H9 (cell line): ENCODE results near the gene GAL3ST2. TPM values are rescaled to one million over a fixed set of nuclear protein-coding genes. Genes with fewer than 3 reads are reported as not detected.

Experiments used
- DNase-seq: peaks from one replicate; pipeline ENCODE4 v3.0.0-alpha.2; 2017
- H2AFZ ChIP-seq: one replicate; pipeline ENCODE4 v1.6.1; 2013; ENCODE audit warnings: mild to moderate bottlenecking, low read length, control low read depth, moderate library complexity
- H2AK5ac ChIP-seq: 2 replicates; pipeline ENCODE4 v1.6.1; 2013; ENCODE audit warnings: low read length, control low read depth, mixed read lengths; ENCODE audit not compliant: insufficient read length
- H2BK120ac ChIP-seq: one replicate; pipeline ENCODE4 v1.6.1; 2013; ENCODE audit warnings: low read depth, mild to moderate bottlenecking, low read length, control low read depth, inconsistent platforms; ENCODE audit not compliant: poor library complexity, severe bottlenecking
- H2BK12ac ChIP-seq: 2 replicates; pipeline ENCODE4 v1.6.1; 2013; ENCODE audit warnings: low read length, control low read depth, mixed read lengths, low read depth; ENCODE audit not compliant: insufficient read length
- H2BK15ac ChIP-seq: 2 replicates; pipeline ENCODE4 v1.6.1; 2013; ENCODE audit warnings: low read depth, low read length, control low read depth
- H2BK20ac ChIP-seq: one replicate; pipeline ENCODE4 v1.6.1; 2013; ENCODE audit warnings: low read depth, mild to moderate bottlenecking, low read length, control low read depth, inconsistent platforms; ENCODE audit not compliant: poor library complexity, severe bottlenecking
- H2BK5ac ChIP-seq: 2 replicates; pipeline ENCODE4 v1.6.1; 2013; ENCODE audit warnings: low read length, control low read depth, mixed read lengths; ENCODE audit not compliant: insufficient read length
- H3K14ac ChIP-seq: 2 replicates; pipeline ENCODE4 v1.6.1; 2013; ENCODE audit warnings: low read length, control low read depth; ENCODE audit not compliant: insufficient read depth
- H3K18ac ChIP-seq: 2 replicates; pipeline ENCODE4 v1.6.1; 2013; ENCODE audit warnings: low read depth, mild to moderate bottlenecking, mixed read lengths, low read length, control low read depth; ENCODE audit not compliant: insufficient read length
- H3K23ac ChIP-seq: 2 replicates; pipeline ENCODE4 v1.6.1; 2013; ENCODE audit warnings: low read length, control low read depth, mixed read lengths, low read depth; ENCODE audit not compliant: insufficient read length
- H3K23me2 ChIP-seq: 2 replicates; pipeline ENCODE4 v1.6.1; 2013; ENCODE audit warnings: low read depth, mild to moderate bottlenecking, mixed read lengths, low read length, control low read depth; ENCODE audit not compliant: insufficient read length, poor library complexity, severe bottlenecking
- H3K27ac ChIP-seq: 2 replicates; pipeline ENCODE4 v1.5.1; 2013; ENCODE audit warnings: low read length, control low read depth, mixed read lengths, low read depth; ENCODE audit not compliant: insufficient read length
- H3K27me3 ChIP-seq: 2 replicates; pipeline ENCODE4 v1.6.1; 2013; ENCODE audit warnings: low read length, control low read depth, inconsistent platforms; ENCODE audit not compliant: insufficient read depth
- H3K4ac ChIP-seq: 2 replicates; pipeline ENCODE4 v1.6.1; 2013; ENCODE audit warnings: low read depth, mild to moderate bottlenecking, control low read depth, inconsistent platforms, low read length, moderate library complexity
- H3K4me1 ChIP-seq: 2 replicates; pipeline ENCODE4 v1.6.1; 2013; ENCODE audit warnings: low read length, control low read depth, inconsistent platforms; ENCODE audit not compliant: insufficient read depth
- H3K4me2 ChIP-seq: 2 replicates; pipeline ENCODE4 v1.6.1; 2013; ENCODE audit warnings: low read length, control low read depth, mixed read lengths; ENCODE audit not compliant: insufficient read length, insufficient read depth
- H3K56ac ChIP-seq: 2 replicates; pipeline ENCODE4 v1.6.1; 2013; ENCODE audit warnings: low read depth, mild to moderate bottlenecking, mixed read lengths, low read length, control low read depth; ENCODE audit not compliant: insufficient read length
- H3K79me1 ChIP-seq: 2 replicates; pipeline ENCODE4 v1.6.1; 2013; ENCODE audit warnings: low read depth, mild to moderate bottlenecking, moderate library complexity, low read length, control low read depth, inconsistent platforms; ENCODE audit not compliant: insufficient read depth, poor library complexity, severe bottlenecking
- H3K79me2 ChIP-seq: 2 replicates; pipeline ENCODE4 v1.6.1; 2013; ENCODE audit warnings: low read length, control low read depth, inconsistent platforms; ENCODE audit not compliant: insufficient read depth
- H3K9ac ChIP-seq: 2 replicates; pipeline ENCODE4 v1.6.1; 2013; ENCODE audit warnings: low read length, control low read depth, mixed read lengths; ENCODE audit not compliant: insufficient read length; ENCODE audit errors: extremely low read depth
- H3K9me3 ChIP-seq: one replicate; pipeline ENCODE4 v1.6.1; 2013; ENCODE audit warnings: low read depth, low read length, inconsistent platforms; ENCODE audit not compliant: control insufficient read depth
- H3T11ph ChIP-seq: one replicate; pipeline ENCODE4 v1.6.1; 2013; ENCODE audit warnings: mild to moderate bottlenecking, low read length, control low read depth, inconsistent platforms
- H4K20me1 ChIP-seq: one replicate; pipeline ENCODE4 v1.6.1; 2013; ENCODE audit not compliant: control insufficient read depth, insufficient read length, insufficient read depth
- H4K5ac ChIP-seq: 2 replicates; pipeline ENCODE4 v1.6.1; 2013; ENCODE audit warnings: low read depth, mild to moderate bottlenecking, mixed read lengths, low read length, control low read depth; ENCODE audit not compliant: insufficient read length
- H4K8ac ChIP-seq: replicated peaks from 2 replicates; pipeline ENCODE4 v1.6.1; 2013; ENCODE audit warnings: low read length, control low read depth, mixed read lengths, low read depth; ENCODE audit not compliant: insufficient read length
- H4K91ac ChIP-seq: 2 replicates; pipeline ENCODE4 v1.6.1; 2013; ENCODE audit warnings: low read depth, mild to moderate bottlenecking, moderate library complexity, mixed read lengths, low read length, control low read depth; ENCODE audit not compliant: insufficient read length
- H3K27ac Mint-ChIP-seq, 3 experiments: 2 replicates in 2 of 3; 3 replicates in 1 of 3; pipeline ENCODE4 v1.8.0; 2020 to 2021; ENCODE audit warnings: mixed read lengths in 3 of 3, mild to moderate bottlenecking in 1 of 3, moderate library complexity in 1 of 3
- H3K27me3 Mint-ChIP-seq: 2 replicates; pipeline ENCODE4 v1.8.0; 2021; ENCODE audit warnings: low read depth, mild to moderate bottlenecking, moderate library complexity, mixed read lengths
- H3K36me3 Mint-ChIP-seq, 3 experiments: 2 replicates in 2 of 3; 3 replicates in 1 of 3; pipeline ENCODE4 v1.8.0; 2020 to 2021; ENCODE audit warnings: low read depth in 3 of 3, mixed read lengths in 3 of 3; ENCODE audit not compliant: insufficient read depth in 1 of 3
- H3K4me1 Mint-ChIP-seq, 2 experiments: 2 replicates each; pipeline ENCODE4 v1.8.0; 2020; ENCODE audit warnings: mixed read lengths in 2 of 2
- H3K4me3 Mint-ChIP-seq, 2 experiments: 2 replicates in 1 of 2; 3 replicates in 1 of 2; pipeline ENCODE4 v1.8.0; 2020 to 2021; ENCODE audit warnings: mild to moderate bottlenecking in 2 of 2, mixed read lengths in 2 of 2, moderate library complexity in 1 of 2
- H3K9me3 Mint-ChIP-seq, 2 experiments: 2 replicates in 1 of 2; 3 replicates in 1 of 2; pipeline ENCODE4 v1.8.0; 2020; ENCODE audit warnings: mild to moderate bottlenecking in 2 of 2, mixed read lengths in 2 of 2, moderate library complexity in 1 of 2
- CTCF ChIP-seq: fragments of 200-600 bp; sonication (generic); conservative IDR thresholded peaks from 3 replicates; pipeline ENCODE4 v1.8.0; 2021; ENCODE audit warnings: antibody characterized with exemption, mild to moderate bottlenecking
- WGBS: extraction: QIAGEN DNeasy Blood & Tissue Kit; methylation state at CpG from one replicate; pipeline ENCODE4 v1.1.7; 2013; ENCODE audit warnings: missing lambda C conversion rate, low lambda C conversion rate, mixed read lengths; ENCODE audit not compliant: insufficient read length; ENCODE audit errors: extremely low coverage; 5-methylcytosine and 5-hydroxymethylcytosine counted together
- total RNA-seq: library from RNA; stranded (reverse); gene quantifications from 2 replicates; pipeline ENCODE4 v1.2.1, GENCODE V29; 2021

The GAL3ST2 gene
- total RNA-seq, 1 experiment from 2014 or later, result 0.33 TPM

- H3K4me1 Mint-ChIP-seq, result no peaks in the 10 kb centered on the region
- H4K91ac ChIP-seq, result no peak overlapping the region
- peaks cover 8 to 34% (median 26%) of the 10 kb centered on the region in 3 experiments; a peak in 6 of 7 replicates for H3K36me3 Mint-ChIP-seq
- no peaks in the 10 kb centered on the region for H3K4me1 ChIP-seq
- H4K8ac ChIP-seq, result no peak overlapping the region
- no peak overlapping the region for H2AFZ ChIP-seq
- H3K9me3 Mint-ChIP-seq, result no peaks in the 10 kb centered on the region
- no peak overlapping the region for H3K9ac ChIP-seq
- H2AK5ac ChIP-seq, result no peak overlapping the region
- no peak overlapping the region for H2BK5ac ChIP-seq
- H3K27ac ChIP-seq, result no peak overlapping the region
- no peak overlapping the region for H3K27ac Mint-ChIP-seq
- H3K27me3 ChIP-seq, result no peaks in the 10 kb centered on the region
- H4K5ac ChIP-seq, result no peak overlapping the region
- no peak overlapping the region for H3K4me2 ChIP-seq
- no peaks in the 10 kb centered on the region for H4K20me1 ChIP-seq
- no peaks in the 10 kb centered on the region for H3K27me3 Mint-ChIP-seq
- H3K14ac ChIP-seq, result no peak overlapping the region; the same call in 1 of the 2 replicates
- no peaks in the 10 kb centered on the region for H3K23me2 ChIP-seq
- no peak overlapping the region for H3K56ac ChIP-seq
- no peak overlapping the region for H3K4ac ChIP-seq
- H3K18ac ChIP-seq, result no peak overlapping the region
- no peaks in the 10 kb centered on the region for H3K79me1 ChIP-seq
- no peak overlapping the region for H3T11ph ChIP-seq
- H2BK15ac ChIP-seq, result no peak overlapping the region
- no peak overlapping the region for H2BK12ac ChIP-seq
- H3K9me3 ChIP-seq, result no peaks in the 10 kb centered on the region
- no peak overlapping the region for H2BK20ac ChIP-seq
- H3K4me3 Mint-ChIP-seq, result no peak overlapping the region
- H3K23ac ChIP-seq, result no peak overlapping the region
- no CpG with 5 or more reads among the region's 14 CpGs for WGBS
- DNase-seq, result no peak
- no peak for TF ChIP-seq CTCF
- no peaks in the 10 kb centered on the region for H3K79me2 ChIP-seq
- no peak overlapping the region for H2BK120ac ChIP-seq
Observed at GRCh38 chr2:241752253-241752652, 24.4 kb upstream of the GAL3ST2 start.
